HG02678 (cell line): ENCODE results near the gene HIBCH.
"Not testable (repeated sequence)": the region's sequence is repeated elsewhere in the genome, so short reads cannot be mapped to it uniquely, and the experiment has no call there.

Experiments used
- ATAC-seq: cut with Tn5 transposase; IDR thresholded peaks from one replicate; pipeline ENCODE4 v1.9.1; 2021; ENCODE audit warnings: mild to moderate bottlenecking, moderate library complexity; ENCODE audit not compliant: unreplicated experiment

Gene HIBCH

GRCh38 chr2:190255676-190256075 is 64.0 kb downstream of the HIBCH start:
- no peak for ATAC-seq

GRCh38 chr2:190254063-190254850 is 65.4 kb downstream of the HIBCH start:
- no peak for ATAC-seq

GRCh38 chr2:190250421-190250820 is 69.2 kb downstream of the HIBCH start:
- no peak for ATAC-seq

- ATAC-seq: no peak
Observed at GRCh38 chr2:190235551-190236075, 84.0 kb downstream of the HIBCH start.

GRCh38 chr2:190235101-190235500 is 84.5 kb downstream of the HIBCH start:
- no peak for ATAC-seq

GRCh38 chr2:190223989-190224388 is 95.6 kb downstream of the HIBCH start:
- ATAC-seq: not testable (repeated sequence)

- not testable (repeated sequence) for ATAC-seq
Observed at GRCh38 chr2:190222745-190223144, 96.9 kb downstream of the HIBCH start.

GRCh38 chr2:190221429-190221828 is 98.2 kb downstream of the HIBCH start:
- ATAC-seq: no peak

GRCh38 chr2:190219186-190219585 is 100.4 kb downstream of the HIBCH start:
- ATAC-seq: no peak

GRCh38 chr2:190217616-190218015 is 102.0 kb downstream of the HIBCH start:
- no peak for ATAC-seq

GRCh38 chr2:190216829-190217228 is 102.8 kb downstream of the HIBCH start:
- no peak for ATAC-seq

GRCh38 chr2:190215620-190216019 is 104.0 kb downstream of the HIBCH start:
- ATAC-seq: no peak

GRCh38 chr2:190214426-190215194 is 105.0 kb downstream of the HIBCH start:
- no peak for ATAC-seq

- no peak for ATAC-seq
Observed at GRCh38 chr2:190213441-190214335, 105.9 kb downstream of the HIBCH start.

GRCh38 chr2:190210471-190210870 is 109.2 kb downstream of the HIBCH start:
- ATAC-seq: no peak

GRCh38 chr2:190209559-190209958 is 110.1 kb downstream of the HIBCH start:
- ATAC-seq: no peak

- ATAC-seq: no peak
Observed at GRCh38 chr2:190207930-190208329, 111.7 kb downstream of the HIBCH start.

- ATAC-seq: no peak
Observed at GRCh38 chr2:190205657-190206056, 114.0 kb downstream of the HIBCH start.

- ATAC-seq: no peak
Observed at GRCh38 chr2:190202604-190203003, 117.0 kb downstream of the HIBCH start.

GRCh38 chr2:190202018-190202417 is 117.6 kb downstream of the HIBCH start:
- ATAC-seq: no peak

GRCh38 chr2:190200603-190201002 is 119.0 kb downstream of the HIBCH start:
- ATAC-seq: no peak
